OCI-LY3 (cell line): ENCODE measurements around the gene ST7.

ENCODE experiments used
- H2AFZ ChIP-seq: fragments of 200-600, 300-600 bp; shearing (Covaris generic); 2 replicates; pipeline ENCODE4 v1.6.0; 2014; ENCODE audit warnings: antibody characterized with exemption, low read depth, low read length
- H3K27ac ChIP-seq: fragments of 200-600, 300-600 bp; sonication (generic); 2 replicates; pipeline ENCODE4 v1.5.1; 2014; ENCODE audit warnings: mild to moderate bottlenecking, low read length, moderate library complexity, mixed read lengths
- H3K27me3 ChIP-seq: fragments of 200-600, 300-600 bp; sonication (generic); 2 replicates; pipeline ENCODE4 v1.6.1; 2014; ENCODE audit warnings: low read depth, low read length, mixed read lengths
- H3K36me3 ChIP-seq: fragments of 200-600, 300-600 bp; sonication (generic); replicated peaks from 2 replicates; pipeline ENCODE3; 2014; ENCODE audit warnings: low read depth, low read length, mixed read lengths
- H3K4me1 ChIP-seq: fragments of 300-600, 200-600 bp; sonication (generic); 2 replicates; pipeline ENCODE4 v1.6.1; 2014; ENCODE audit warnings: low read length, mixed read lengths
- H3K4me2 ChIP-seq: fragments of 200-600, 300-600 bp; sonication (generic); 2 replicates; pipeline ENCODE4 v1.6.1; 2014; ENCODE audit warnings: low read length, mixed read lengths
- H3K4me3 ChIP-seq: fragments of 300-600, 200-600 bp; sonication (generic); 2 replicates; pipeline ENCODE4 v1.5.1; 2014; ENCODE audit warnings: antibody characterized with exemption, mild to moderate bottlenecking, low read length, moderate library complexity
- H3K79me2 ChIP-seq: fragments of 300-600, 200-600 bp; shearing (Covaris generic); 2 replicates; pipeline ENCODE4 v1.6.1; 2014; ENCODE audit warnings: mild to moderate bottlenecking, low read length, mixed read lengths
- H3K9ac ChIP-seq: fragments of 300-600, 200-600 bp; shearing (Covaris generic); 2 replicates; pipeline ENCODE4 v1.6.0; 2014; ENCODE audit warnings: mild to moderate bottlenecking, low read length, moderate library complexity
- H3K9me3 ChIP-seq: fragments of 200-600, 300-600 bp; shearing (Covaris generic); 2 replicates; pipeline ENCODE4 v1.6.1; 2014; ENCODE audit warnings: low read length, mixed read lengths; ENCODE audit not compliant: insufficient read depth
- H4K20me1 ChIP-seq: fragments of 200-600, 300-600 bp; sonication (generic); 2 replicates; pipeline ENCODE4 v1.6.1; 2016; ENCODE audit warnings: low read length, mixed read lengths; ENCODE audit not compliant: insufficient read depth
- EZH2phosphoT487 ChIP-seq: fragments of 200-600 bp; shearing (Covaris generic); IDR thresholded peaks from 2 replicates; pipeline ENCODE4 v1.6.1; 2018; ENCODE audit warnings: antibody characterized with exemption, mixed run types, low read depth
- TF ChIP-seq, protein P1 (sequence below): fragments of 200-600, 300-600 bp; sonication (generic); IDR thresholded peaks from 2 replicates; pipeline ENCODE4 v1.5.1; 2014; ENCODE audit warnings: antibody characterized with exemption, low read length, low read depth

ST7 gene

DNA sequence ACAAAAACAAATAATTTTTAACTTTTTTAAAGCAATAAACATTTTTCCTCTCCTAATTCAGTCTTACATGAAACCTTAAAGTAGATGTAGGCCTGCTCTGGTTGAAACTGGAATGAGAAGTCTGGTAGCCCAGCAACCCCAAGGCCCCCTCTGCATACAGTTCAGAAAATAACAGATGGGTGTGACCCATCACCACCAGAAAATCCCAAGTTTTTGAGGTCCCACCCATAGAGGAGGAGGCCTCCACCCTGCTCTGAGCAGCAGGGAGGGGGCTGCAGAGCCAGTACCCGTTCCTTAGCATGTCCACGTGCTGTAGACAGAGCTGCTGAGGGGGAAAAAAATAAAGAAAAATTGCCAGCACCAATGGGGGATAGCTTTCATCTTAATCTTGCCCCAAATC, 246.8 kb downstream of the ST7 start:
- Histone ChIP-seq H3K36me3 (peaks cover 49% of the 10 kb centered on the region), H3K27ac (no peak overlapping the region), H3K79me2 (no peaks in the 10 kb centered on the region), H3K27me3 (no peaks in the 10 kb centered on the region), H3K9me3 (no peaks in the 10 kb centered on the region; the same call in 1 of the 2 replicates), H3K4me1 (peaks cover 9% of the 10 kb centered on the region), H3K4me3 (no peak overlapping the region), H3K4me2 (no peak overlapping the region), H4K20me1 (no peaks in the 10 kb centered on the region), H3K9ac (no peak overlapping the region), H2AFZ (no peak overlapping the region)
- TF ChIP-seq, protein P1, sequence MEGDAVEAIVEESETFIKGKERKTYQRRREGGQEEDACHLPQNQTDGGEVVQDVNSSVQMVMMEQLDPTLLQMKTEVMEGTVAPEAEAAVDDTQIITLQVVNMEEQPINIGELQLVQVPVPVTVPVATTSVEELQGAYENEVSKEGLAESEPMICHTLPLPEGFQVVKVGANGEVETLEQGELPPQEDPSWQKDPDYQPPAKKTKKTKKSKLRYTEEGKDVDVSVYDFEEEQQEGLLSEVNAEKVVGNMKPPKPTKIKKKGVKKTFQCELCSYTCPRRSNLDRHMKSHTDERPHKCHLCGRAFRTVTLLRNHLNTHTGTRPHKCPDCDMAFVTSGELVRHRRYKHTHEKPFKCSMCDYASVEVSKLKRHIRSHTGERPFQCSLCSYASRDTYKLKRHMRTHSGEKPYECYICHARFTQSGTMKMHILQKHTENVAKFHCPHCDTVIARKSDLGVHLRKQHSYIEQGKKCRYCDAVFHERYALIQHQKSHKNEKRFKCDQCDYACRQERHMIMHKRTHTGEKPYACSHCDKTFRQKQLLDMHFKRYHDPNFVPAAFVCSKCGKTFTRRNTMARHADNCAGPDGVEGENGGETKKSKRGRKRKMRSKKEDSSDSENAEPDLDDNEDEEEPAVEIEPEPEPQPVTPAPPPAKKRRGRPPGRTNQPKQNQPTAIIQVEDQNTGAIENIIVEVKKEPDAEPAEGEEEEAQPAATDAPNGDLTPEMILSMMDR: no peak
- TF ChIP-seq EZH2phosphoT487: no peak

DNA sequence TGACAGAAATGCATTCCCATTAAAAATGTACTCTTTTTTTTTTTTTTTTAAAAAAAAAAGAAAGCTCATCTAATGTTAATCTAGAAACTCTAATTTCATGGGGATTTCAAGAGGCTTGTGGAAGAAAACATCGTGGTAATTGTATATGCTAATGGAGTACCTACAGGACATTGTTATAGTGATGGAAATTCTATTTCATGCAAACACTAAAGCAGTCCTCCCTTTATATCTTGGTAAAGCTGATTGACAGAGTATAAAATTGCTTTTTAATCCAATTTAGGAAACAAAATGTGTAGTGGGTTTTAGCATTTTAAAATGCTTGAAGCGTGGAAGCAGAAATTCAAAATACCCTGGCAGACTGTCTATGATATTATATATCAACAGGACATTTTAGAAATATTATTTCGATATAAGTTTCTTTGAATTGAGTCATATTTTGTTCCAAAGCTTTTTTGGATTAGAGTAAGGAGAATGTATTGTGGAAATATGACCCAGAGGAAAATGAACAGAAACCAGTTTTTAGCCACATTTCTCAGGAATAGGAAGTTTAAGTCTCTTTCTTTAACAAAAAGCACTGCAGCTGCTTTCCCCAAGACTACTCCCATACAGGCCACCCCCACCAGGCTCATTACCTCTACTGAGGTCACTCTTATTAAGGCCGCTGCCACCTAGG, 247.6 kb downstream of the ST7 start:
- no peak overlapping the region for H3K27ac ChIP-seq
- H3K27me3 ChIP-seq: no peaks in the 10 kb centered on the region
- TF ChIP-seq, protein P1: no peak
- no peak for TF ChIP-seq EZH2phosphoT487
- peaks cover 2% of the 10 kb centered on the region; the same call in 1 of the 2 replicates for H3K4me1 ChIP-seq
- H3K4me3 ChIP-seq: no peak overlapping the region
- H2AFZ ChIP-seq: no peak overlapping the region
- no peaks in the 10 kb centered on the region for H3K79me2 ChIP-seq
- H3K36me3 ChIP-seq: peaks cover 47% of the 10 kb centered on the region
- H3K9ac ChIP-seq: no peak overlapping the region
- no peak overlapping the region for H3K4me2 ChIP-seq
- H3K9me3 ChIP-seq: no peaks in the 10 kb centered on the region
- no peaks in the 10 kb centered on the region for H4K20me1 ChIP-seq

DNA sequence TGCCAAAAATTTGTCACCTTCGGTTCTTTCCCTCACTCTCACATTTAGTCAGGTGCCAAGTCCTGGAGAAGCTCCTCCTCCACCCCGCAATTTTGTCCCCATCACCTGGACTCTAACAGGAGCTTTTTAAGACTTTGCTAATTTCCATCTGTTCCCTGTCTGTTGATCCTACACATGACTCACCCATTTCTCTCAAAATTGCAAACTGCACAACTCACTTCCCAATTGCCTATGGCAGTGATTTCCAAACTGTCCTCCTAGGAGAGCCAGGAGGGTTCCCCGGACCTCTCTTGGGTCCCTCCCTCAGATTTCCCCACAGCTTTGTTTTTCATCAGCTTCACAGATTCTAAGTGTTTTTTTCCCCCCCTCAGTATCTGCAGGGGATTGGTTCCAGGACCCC, 249.2 kb downstream of the ST7 start:
- no peak overlapping the region for H3K27ac ChIP-seq
- no peaks in the 10 kb centered on the region for H3K79me2 ChIP-seq

DNA sequence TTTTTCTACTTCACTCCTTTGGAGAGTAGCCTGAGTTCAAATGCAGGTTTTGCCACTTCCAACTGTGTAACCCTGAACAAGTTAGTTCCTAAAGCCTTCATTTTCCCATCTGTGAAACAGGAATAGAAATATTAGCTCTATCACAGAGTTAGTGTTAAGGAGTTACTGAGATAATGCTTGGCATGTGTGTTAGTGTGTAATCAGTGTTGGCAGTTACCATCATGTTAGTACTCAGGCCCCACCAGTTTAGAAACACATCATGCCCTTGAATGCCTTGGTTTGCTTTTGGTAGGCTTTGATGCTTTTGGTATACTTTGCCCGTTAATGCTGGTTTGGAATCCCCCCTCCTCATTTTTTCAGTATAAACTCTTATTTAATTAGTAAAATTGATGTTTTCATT, 249.9 kb downstream of the ST7 start:
- no peak for TF ChIP-seq EZH2phosphoT487
- TF ChIP-seq, protein P1: no peak
- Histone ChIP-seq H3K9ac (no peak overlapping the region), H3K79me2 (no peaks in the 10 kb centered on the region), H3K4me3 (no peak overlapping the region), H3K27ac (no peak overlapping the region), H2AFZ (no peak overlapping the region), H3K36me3 (peaks cover 29% of the 10 kb centered on the region), H3K27me3 (no peaks in the 10 kb centered on the region), H3K4me1 (no peaks in the 10 kb centered on the region), H3K4me2 (no peak overlapping the region), H3K9me3 (no peaks in the 10 kb centered on the region), H4K20me1 (no peaks in the 10 kb centered on the region)

More for the DNA sequence above, 249.2 kb downstream of the ST7 start:
- no peaks in the 10 kb centered on the region for H3K9me3 ChIP-seq
- no peaks in the 10 kb centered on the region for H3K27me3 ChIP-seq
- TF ChIP-seq EZH2phosphoT487: no peak
- TF ChIP-seq, protein P1: no peak
- H4K20me1 ChIP-seq: no peaks in the 10 kb centered on the region
- no peak overlapping the region for H2AFZ ChIP-seq
- no peak overlapping the region for H3K4me2 ChIP-seq
- peaks cover 33% of the 10 kb centered on the region for H3K36me3 ChIP-seq
- no peak overlapping the region for H3K9ac ChIP-seq
- no peaks in the 10 kb centered on the region for H3K4me1 ChIP-seq
- H3K4me3 ChIP-seq: no peak overlapping the region
